DMS153 (cell line): ENCODE measurements around the gene KCNIP4.

Source experiments
- DNase-seq: peaks from one replicate; lab custom pipeline; 2025; lab: John Stamatoyannopoulos, UW

Gene KCNIP4

DNA sequence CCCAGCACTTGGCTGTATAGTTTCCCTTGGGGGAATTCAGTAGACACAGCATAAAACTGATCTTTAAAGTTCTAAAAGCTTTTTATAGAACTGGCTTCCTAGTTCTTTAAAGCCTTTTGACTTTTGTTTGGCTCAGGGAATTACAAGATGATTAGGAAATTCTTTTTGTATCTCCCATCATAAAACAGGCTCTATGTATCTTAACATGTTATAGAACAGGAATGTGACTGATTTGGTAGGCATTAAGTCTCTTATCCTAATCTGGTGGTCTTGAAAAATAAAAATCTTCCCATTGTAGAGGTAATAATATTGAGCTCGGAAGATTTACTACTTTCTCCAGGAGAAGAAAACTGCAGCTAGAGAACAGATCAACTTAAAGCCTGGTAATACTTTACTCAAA, 262.7 kb downstream of the KCNIP4 start:
- DNase-seq, result no peak

DNA sequence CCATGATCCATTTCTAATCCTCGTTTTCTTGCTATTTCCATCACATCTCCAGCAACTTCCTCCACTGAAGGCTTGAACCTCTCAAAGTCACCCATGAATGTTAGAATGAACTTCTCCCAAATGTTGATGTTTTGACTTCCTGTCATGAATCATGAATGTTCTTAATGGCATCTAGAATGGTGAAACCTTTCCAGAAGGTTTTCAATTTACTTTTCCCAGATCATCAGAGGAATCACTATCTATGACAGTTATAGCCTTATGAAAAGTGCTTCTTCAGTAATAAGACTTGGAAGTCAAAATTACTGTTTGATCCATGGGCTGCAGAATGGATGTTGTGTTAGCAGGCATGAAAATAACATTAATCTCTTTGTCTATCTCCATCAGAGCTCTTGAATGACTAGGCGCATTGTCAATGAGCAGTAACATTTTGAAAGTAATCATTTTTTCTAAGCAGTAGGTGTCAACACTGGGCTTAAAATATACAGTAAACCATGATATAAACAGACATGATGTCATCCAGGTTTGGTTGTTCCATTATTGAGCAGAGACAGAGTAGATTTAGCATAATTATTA, 268.2 kb downstream of the KCNIP4 start:
- no peak for DNase-seq

DNA sequence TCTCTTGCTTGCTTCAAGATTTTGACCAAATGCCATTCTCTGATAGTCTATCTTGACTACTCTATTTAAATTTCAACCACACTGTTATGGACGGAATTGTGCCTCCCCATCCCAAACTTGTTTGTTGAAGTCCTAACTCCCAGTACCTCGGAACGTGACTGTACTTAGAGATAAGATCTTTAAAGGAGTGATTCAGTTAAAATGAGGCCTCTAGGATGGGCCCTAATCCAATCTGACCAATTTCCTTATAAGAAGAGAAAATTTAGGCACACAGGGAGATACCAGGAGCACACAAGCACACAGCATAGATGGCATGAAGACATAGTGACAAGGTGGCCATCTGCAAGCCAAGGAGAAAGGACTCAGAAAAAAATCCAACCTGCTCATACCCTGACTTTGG, 269.9 kb downstream of the KCNIP4 start:
- DNase-seq, result no peak

DNA sequence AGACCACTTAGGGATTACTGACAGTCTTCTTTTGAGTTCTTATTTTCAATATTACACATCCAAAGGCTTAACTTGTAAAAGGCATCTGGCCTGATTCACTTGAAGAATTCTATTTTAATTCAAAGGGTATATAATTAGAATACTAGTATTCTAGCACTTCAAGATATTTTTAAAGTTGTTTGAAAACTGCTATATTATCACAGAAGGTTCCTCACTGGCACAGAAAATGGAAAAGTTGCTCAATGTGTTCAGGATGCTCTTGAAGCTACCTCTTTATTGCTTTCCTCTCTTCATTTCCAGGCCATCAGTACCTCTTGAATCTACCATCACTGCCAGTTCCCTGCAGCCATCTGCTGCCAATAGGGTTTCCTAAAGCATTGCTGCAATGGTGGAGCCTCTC, 271.4 kb downstream of the KCNIP4 start:
- no peak for DNase-seq

DNA sequence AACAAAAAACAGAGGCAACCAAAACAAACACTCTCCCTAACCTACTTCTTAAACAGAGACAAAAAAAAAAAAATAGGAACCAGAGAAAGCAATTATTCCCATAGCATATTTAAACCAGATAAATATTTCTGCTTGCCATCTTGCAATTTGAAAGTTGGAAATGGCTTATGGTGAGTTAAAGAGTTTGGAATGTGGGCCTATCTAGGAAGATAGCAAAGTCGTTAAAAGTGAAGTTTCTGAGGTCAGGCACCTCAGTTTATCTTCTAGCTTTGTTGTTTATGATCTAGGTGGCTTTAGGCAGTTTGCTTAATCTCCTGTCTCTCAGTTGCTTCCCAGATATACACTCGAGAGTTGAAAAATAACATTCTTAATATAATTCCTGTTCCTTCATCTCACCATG, 284.2 kb downstream of the KCNIP4 start:
- no peak for DNase-seq

DNA sequence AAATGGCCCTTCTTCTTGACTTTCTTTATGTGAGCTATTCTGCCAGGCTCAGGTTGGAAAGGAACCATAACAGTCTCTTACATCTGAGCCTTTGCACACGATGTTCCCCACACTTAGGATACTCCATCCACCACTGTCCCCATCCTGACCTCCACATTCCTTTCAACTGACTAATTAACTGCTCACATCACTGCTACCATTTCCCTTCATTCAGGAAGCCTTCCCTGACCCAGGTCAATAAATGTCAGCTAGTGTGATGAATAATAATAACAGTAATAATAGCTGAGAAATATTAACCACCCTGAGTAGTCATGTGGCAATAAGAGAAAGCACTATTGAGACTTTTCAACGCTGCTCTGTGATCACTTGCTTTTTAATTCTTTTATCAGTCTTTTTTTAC, 291.7 kb downstream of the KCNIP4 start:
- no peak for DNase-seq

DNA sequence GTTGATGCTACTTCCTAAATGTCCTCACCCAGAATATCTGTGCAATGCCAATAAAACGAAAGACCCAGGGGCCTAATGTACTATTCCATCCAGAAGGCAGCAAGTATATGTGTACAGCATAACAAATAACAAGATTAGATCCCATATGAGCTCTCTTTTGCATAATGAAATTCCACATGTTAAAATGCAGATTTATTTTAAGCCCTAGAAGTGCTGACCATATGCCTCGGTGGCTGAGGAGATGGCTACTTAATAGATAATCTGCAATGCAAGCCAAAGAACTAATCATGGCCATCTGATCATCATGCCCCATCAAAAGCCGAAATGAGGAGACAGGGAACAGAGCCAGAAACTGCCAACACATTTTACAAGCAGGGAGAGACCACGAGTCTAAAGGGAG, 293.5 kb downstream of the KCNIP4 start:
- no peak for DNase-seq

DNA sequence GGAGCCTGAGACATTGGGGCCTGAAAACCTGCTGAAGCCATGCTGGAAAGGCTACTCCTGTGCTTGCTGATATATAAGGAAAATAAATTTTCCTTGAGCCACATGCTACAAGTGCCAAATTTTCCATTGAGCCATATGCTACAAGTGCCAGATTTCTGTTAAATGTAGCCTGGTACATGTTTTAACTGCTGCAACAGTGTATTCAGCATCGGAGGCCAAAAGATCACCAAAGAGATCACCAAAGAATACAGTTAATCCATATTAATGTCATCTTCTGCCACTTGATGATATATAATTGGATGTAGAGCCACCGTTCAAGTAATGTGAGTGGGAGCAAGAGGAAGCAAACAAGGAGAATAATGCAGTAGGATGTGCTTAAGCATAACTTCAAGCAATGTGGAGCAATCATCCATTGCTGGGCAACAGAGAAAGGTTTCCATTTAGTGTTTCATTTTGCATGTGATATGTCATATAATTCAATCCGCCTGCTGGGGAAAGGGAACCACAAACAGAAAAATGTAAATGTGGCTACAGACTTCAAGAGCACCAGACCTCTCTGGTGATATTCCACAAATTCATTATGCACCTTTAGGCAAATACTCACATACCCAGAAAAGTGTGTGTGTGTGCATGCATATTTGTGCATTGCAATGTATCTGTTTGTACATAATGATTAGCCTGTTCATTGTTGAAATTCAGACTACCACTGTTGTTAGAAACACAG, 295.9 kb downstream of the KCNIP4 start:
- no peak for DNase-seq

DNA sequence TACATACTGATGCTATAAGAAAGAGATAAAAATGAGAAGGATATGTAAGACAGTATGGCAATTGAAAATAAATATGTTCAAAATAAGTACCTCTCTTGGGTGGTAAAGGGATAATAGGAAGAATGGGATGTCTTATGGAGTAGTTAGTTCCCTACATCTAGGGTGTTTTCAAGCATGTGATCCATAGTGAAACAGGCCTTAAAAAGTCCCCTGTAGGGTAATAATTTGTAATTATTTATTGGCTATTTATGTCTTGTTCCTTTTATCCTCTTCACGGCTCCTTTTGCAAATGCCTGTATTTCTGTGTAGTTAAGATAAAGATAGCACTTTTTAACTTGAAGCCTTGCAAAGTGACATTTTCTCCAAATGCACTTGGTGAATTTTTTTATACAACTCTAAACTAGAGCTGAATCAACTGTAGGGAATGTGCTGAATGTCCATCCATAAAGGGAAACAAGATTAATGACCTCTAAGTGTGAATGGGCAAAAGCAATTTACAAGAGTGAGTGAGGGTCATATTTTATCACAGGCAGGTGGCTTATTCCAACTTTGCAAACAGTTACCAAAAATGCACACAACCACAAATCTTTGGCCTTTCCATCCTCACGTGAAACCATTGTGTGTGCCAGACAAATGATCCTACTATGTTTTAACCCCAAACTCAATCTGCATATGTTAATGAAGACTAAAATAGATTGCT, 299.0 kb downstream of the KCNIP4 start:
- DNase-seq, result no peak

DNA sequence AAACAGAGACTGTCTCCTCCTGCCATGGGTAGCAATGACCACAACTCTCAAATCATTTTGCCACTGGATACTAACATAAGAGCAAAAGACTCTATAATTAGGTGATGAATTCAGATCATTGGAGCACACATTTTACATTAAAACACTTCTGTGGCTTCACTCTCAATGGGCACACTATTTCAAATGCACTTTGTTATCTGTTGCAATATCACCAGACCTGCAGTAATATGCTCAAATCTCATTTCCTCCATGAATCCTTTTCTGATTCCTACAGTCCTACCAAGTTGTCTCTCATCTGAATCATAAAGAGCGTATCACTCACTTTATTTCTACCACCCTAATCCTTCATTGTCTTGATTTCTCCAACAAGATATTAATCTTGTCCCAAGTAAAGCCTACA, 302.8 kb downstream of the KCNIP4 start:
- DNase-seq, result no peak

DNA sequence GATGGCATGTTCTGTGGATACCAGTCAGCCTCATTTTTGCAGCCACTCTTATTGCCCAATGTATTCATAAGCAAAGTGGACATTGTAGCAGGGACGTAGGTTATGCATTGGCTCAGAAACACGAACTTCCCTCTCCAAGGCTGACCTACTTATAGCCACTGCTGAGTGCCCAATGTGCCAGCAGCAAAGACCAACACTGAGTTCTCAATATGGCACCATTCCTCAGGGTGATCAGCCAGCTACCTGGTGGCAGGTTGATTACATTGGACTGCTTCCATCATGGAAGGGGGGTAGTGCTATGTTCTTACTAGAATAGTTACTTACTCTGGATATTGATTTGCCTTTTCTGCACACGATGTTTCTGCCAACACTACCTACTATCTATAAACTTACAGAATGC, 306.9 kb downstream of the KCNIP4 start:
- no peak for DNase-seq

DNA sequence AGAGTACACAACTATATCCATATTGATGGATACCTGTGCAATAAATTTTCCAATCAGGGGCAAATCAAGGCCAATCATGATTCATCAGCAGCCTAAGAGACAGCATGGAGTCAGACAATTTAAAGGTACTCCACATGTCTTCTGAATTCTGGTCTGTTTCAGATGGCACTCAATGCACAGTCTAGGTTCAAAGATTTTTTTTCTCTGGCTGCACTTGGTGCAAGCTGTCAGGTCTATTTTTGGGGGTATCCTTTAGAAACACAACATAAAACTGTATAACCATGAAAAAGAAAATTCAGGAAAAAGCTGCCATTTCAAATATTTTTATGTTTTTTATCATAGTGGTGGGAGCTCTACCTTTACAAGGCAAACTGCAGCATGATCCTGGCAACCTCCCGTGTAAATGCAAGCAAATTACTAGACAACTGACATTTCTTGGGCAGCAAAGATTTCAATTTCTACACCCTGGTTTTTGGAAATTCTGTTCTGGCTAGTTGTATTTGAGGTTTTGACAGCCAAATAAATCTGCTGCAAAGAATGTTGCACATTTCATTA, 310.3 kb downstream of the KCNIP4 start:
- no peak for DNase-seq

DNA sequence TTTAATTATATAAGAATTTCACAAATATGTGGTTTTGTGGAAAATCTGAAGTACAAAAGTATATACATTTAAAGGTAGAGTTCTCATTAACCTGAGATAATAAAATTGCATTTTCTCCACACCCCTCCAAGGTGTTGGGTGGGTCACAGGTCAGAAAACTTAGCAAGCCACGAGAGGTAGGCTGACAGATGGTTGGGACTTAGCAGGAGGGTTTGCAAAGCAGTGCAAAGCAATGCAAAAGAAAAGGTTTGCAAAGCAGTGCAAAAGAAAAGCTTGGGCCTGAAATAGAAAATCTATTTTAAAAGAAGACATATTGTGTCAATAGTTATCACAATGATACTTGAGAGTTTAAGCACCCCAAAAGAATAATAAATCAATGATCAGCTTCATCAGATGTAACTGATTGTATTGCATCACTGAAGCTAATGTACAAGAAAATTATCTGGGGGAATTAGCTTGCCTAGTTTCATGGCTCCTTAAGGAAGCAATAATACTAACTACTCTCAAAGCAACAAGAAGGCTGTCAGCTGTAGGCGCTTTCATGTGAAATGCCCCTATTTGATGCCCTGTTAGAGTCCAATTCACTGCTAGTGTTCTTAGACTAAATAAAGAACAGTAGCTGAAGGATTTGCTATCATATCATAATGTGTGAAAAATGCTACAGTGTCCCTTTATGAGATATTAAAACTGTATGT, 319.5 kb downstream of the KCNIP4 start:
- no peak for DNase-seq

DNA sequence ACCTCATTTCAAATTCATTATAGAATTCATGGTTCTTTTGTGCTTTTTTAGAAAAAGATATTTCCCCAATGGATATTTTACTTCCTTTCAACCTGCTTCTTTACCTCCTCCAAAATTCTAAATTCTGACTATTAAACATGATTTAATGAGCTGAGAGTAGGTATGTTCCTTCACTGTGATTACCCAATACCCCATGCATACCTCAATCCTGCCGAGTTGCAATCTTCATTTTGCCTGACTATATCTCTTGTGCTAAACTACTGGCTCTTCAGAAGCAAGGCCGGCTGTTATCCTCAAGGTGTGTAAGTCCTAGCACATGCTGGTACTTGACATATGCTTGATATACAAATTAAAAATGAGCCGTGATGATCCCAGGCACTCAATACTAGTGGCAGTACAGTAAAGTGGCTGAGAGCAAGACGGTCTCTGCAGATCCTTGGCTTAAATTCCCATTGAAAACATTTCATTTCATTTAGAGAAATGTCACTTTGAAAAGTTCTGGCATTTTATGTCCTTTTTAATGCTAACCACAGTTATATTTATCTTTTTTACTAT, 320.4 kb downstream of the KCNIP4 start:
- DNase-seq, result no peak

DNA sequence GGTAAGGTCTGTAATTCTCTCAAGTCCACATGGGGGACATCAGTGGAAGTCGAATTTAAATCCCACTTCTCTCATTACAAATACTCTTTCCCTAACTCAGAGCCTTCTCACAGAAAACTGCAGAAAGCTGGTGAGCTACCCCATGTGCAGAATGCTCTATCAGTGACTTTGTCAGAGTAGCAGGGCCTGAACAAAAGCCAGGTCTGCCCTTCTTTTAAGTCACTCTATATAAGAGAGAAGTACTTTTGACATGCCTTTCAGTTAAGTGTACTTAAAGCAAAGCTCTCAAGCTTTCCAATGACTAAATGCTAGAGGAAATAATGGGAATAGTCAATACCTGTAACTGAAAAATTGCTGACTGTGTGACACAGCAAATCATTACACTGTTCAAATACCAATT, 323.1 kb downstream of the KCNIP4 start:
- DNase-seq, result no peak

DNA sequence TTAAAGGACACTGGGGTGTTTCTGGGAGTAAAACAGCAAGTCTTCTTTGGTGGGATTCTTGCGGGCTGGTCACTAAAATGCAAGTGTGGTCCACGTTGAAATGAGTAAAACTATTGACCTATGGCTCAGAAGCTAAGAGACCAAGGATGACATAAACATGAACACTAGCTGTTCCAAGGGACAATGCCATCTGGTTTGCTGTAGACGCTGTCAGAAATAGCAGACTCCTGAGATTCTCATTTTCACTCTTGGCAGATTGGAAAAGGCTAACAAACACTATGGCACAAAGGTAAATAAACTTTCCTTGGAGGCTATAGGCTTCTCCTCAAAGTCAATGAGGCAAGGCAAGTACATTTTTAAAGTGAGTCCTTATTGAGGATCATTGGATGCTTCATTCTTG, 343.6 kb downstream of the KCNIP4 start:
- DNase-seq, result no peak

DNA sequence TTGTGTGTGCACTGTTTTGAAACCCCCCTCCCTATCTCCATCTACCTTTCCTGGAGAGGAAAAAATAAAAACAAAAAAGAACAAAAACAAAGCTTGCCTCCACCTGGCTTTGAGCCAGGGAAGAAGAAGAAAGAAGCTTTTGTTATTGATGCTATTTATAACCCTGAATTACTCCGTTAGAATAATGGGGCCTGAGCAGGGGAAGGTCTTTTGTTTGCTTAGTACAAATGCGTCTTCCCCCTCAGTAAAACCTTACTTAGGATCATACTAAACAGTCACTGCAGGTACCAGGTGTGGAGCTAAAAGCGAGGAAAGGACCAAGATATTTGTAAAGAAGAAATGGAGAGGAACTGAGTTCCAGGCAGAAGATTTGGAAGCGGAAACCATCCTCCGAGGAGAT, 352.1 kb downstream of the KCNIP4 start:
- DNase-seq, result peak; percentile 2

DNA sequence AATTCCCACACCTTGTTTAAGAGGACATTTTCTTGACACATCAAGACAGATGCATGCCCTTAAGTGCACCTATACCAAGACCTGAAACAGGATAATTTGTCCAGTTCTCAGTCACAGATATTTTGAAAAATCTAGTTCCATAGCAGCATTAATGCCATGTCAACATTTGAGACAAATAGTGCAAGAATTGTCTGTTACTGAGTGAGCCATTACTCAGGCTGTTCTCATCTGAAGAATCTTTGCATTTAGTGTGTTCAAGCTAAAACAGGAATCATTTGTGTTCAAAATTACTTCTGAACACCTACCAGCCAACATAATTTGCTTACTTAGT, 354.9 kb downstream of the KCNIP4 start:
- DNase-seq, result no peak

DNA sequence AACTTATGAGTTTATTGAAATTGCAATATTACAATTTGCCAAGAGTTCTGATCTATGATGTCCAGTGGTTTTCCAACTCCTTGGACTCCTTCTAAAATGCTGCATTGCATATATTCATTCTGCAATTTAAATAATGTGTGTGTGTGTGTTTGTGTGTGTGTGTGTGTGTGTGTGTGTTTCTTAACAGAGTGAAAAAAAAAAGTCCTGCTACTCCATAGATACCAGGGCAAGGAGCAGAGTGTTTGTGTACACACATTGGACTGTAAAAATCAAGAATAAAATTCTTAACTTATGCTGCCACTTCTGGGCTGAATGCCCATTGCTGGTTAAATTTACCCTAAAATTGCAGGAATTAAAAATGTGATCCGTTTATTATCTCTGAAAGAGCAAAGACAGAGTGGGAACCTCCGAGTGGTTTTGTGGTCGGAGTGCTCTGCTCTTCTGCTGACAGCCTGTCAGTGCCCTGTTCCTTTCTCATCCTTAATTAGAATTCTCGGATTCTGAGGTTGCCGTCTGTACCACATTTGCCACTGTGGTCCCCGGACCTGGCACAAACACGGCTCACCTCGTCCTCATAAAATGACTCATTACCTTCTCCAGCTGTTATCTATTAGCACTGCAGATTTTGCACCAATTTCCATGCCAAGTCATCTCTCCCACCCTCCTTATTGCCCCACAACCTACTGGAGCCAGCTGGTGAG, 355.5 kb downstream of the KCNIP4 start:
- no peak for DNase-seq

DNA sequence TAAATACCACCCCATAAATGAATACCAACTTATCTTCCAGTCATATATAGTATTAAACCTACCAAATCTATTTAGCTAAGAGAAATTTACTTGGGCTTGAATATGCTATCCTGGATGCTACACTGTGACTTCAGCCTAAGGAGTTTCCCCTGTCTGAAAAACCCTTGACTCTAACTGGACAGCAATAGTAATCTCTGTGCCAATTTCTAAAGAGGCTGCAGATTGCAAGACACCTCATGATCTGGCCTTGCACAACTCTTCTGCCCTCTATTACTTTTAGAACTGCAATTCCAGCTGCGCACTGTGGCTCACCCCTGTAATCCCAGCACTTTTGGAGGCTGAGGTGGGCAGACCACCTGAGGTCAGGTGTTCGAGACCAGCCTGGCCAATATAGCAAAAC, 371.5 kb downstream of the KCNIP4 start:
- DNase-seq, result no peak

DNA sequence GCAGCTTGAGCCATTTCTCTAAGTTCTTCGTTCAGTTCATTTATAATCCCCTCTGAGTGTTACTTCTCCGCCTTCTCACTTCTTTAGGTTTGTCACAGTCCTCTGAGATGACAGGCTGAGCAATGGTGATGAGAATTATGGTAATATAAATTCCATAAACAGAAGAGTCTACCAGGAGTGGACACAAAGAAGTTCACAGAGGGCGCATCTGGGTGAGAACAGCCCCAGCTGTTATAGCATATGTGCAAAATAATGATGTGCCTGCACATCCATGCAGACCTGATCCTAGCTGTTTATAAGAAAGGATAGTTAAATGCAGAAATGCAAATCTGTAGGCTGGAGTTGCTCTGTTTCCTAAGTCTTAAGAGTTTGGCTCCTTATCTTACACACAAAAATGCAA, 377.5 kb downstream of the KCNIP4 start:
- DNase-seq, result no peak

DNA sequence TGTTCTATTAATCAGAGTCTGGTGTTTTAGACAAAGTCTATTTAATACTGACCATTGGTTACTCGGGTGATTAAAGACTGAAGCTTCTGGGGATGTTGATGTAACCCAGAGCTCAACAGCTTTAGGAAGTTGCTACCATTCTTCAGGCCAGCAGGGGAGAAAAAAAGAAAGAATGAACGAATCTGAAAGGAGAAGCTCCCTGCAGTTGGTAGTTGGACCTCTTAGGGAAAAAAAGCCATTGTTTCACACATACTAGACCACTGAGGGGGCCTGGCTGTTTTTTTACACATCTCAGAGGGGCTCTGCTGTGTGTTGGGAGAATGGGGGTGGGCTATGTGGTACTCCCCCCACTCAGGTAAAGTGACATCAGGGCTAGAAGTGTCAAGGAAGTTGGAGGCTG, 378.9 kb downstream of the KCNIP4 start:
- DNase-seq, result no peak
